Middle frontal gyrus (tissue), 1 donor: Measurements from ENCODE around the gene RPUSD3.

Experiments used
- DNase-seq: peaks from one replicate; pipeline ENCODE4 v3.0.0-alpha.2; 2015; ENCODE audit warnings: low spot score; ENCODE audit errors: extremely low spot score

The RPUSD3 gene

DNA sequence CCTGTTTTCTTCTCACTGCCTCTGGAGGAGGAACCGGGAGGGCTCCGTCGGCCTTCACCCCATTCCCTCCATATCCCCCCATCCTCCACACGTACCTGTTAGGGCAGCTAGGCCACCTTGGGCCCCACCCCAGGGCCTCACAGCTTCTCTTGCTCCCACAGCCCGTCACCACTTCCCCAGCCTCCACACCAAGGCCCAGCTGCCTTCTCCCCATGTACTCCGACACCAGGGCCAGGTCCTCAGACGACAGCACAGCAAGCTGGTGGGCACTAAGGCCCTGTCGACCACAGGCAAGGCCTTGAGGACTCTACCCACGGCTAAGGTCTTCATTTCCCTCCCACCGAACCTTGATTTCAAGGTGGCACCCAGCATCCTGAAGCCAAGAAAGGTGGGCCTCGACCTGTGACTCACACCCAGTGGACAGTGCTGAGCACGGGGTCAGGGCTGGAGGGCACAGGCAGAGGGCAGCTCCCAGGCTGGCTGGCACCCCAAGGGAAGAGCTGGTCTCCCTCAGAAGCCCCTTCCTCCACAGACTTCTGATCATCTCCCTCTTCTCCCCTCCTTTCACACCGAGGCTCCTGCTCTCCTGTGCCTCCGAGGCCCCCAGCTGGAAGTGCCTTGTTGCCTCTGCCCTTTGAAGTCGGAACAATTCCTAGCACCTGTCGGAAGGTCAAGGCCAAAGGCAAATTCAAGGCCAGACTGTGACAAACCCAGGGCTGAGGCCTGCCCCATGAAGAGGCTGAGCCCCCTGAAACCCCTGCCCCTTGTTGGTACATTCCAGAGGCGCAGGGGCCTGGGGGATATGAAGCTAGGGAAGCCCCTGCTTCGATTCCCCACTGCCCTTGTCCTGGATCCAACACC is 9.1 kb downstream of the RPUSD3 start:
- no peak for DNase-seq

GRCh38 chr3:9833078-9833477 is 10.7 kb downstream of the RPUSD3 start:
- no peak for DNase-seq

GRCh38 chr3:9831253-9831652 is 12.6 kb downstream of the RPUSD3 start:
- no peak for DNase-seq

DNA sequence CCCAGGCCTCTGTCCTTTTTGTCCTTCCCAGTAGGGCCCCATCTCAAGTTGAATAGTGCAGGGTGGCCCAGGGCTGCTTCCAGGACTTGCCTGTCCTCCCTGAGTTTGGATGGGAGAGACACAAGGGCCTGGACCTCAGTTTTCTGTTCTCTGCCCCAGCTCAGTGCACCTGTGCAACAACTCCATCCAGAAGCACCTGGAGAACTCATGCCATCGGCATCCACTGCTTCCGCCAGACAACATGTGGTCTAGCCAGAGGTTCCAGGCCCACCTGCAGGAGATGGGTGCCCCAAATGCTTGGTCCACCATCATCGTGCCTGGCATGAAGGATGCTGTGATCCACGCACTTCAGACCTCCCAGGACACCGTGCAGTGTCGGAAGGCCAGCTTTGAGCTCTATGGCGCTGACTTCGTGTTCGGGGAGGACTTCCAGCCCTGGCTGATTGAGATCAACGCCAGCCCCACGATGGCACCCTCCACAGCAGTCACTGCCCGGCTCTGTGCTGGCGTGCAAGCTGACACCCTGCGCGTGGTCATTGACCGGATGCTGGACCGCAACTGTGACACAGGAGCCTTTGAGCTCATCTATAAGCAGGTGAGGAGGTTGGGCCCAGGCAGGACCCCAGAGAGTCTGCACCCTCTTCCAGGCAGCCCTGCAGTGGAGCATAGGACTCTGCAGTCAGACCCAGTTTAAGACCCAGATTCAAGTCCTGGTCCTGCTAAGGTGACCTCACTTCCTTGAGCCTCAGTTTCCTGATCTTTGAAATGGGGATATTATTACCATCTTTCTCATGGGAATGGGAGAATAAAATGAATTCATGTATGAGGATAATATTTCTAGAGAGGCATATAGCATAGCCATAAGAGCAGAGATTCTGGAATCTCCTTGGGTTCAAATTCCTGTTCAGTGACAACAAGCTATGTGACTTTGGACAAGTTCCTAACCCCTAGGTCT is 14.7 kb downstream of the RPUSD3 start:
- DNase-seq: no peak

DNA sequence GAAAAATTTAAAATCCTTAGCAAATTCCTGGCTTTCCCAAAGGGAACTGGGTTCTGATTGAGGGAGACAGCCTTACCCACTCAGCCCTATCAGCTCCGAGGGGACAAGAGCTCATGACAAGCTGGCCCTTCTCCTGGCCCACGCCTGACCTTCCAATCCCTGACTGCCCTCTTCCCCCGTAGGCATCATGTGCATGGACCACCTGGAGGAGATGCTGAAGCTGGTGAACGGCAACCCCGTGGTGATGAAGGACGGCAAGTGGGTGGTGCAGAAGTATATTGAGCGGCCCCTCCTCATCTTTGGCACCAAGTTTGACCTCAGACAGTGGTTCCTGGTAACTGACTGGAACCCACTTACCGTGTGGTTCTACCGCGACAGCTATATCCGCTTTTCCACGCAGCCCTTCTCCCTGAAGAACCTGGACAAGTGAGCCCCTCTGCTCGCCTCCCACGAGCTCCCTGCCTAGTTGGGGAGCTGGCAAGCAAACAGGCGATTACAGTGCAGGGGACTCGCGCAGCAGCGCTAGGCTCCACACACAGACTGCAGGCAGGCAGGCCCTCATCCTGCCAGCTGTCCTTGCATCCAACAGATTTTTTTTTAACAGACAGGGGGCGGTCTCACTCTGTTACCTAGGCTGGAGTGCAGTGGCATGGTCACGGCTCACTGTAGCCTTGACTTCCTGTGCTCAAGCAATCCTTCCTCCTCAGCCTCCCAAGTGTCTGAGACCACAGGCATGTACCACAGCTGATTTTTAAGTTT is 16.8 kb downstream of the RPUSD3 start:
- DNase-seq: no peak

- no peak for DNase-seq
These were observed 18.3 kb downstream of the RPUSD3 start for GRCh38 chr3:9825451-9826040.

- DNase-seq: no peak
These were observed 22.9 kb downstream of the RPUSD3 start for GRCh38 chr3:9820946-9821345.

DNA sequence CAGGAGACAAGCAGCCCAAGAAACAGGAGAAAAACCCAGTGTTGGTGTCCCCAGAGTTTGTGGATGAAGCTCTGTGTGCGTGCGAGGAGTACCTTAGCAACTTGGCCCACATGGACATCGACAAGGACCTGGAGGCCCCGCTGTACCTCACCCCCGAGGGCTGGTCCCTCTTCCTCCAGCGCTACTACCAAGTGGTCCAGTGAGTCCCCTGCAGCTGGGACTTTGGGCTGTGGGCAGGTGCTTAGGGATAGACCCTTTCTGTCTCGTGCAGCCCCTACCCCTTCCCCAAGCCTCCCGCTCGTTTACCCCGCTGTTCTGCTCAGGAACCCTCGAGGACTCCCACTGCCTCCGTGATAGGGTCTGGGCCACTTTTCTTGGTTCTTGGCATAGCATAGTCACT is 23.3 kb downstream of the RPUSD3 start:
- no peak for DNase-seq

DNA sequence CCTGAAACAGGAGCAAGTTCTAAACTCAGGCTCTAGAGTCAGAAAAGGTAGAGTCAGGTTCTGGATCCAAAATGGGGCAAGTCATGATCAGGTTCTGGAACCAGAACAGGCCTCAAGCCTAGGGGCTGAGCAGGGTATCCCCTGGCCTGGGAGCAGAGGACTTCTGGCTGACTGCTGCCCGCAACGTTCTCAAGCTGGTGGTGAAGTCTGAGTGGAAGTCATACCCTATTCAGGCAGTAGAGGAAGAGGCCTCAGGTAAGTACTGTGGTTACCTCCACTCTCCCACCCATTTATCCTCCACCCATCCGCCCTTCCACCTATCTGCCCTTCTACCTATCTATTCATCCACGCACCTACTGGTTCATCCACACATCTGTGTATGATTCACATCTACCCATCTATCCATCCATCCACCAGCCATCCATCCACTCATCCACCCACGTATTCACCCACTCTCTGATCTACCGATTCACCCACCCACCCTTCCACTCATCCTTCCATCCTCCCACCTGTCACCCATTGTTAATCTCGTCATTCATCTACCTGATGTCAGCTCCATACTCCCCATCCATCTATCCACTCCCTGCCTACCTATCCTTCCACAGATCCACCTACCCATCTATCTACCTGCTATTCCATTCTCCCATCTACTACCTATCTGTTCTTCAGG is 25.0 kb downstream of the RPUSD3 start:
- DNase-seq: no peak

DNA sequence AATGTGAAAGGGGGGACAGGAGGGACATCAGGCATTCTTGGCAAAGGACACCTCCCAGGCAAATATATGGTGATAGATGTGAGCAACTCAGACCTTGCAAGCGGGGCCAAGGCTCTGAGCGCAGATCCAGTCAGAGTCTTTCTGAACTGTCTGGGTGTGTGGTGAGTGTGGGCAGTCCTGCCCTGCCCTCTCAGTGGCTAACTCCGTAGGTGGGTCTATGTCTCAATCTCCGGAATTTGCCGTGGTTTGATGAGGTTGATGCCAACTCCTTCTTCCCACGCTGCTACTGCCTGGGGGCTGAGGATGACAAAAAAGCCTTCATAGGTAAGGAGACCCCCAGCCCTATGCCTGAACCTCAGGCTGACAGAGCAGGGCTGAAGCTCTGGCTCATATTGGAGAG is 26.4 kb downstream of the RPUSD3 start:
- DNase-seq: no peak

GRCh38 chr3:9815986-9816385 is 27.8 kb downstream of the RPUSD3 start:
- no peak for DNase-seq

GRCh38 chr3:9812870-9813483 is 30.8 kb downstream of the RPUSD3 start:
- no peak for DNase-seq

GRCh38 chr3:9810846-9811245 is 33.0 kb downstream of the RPUSD3 start:
- DNase-seq: no peak

DNA sequence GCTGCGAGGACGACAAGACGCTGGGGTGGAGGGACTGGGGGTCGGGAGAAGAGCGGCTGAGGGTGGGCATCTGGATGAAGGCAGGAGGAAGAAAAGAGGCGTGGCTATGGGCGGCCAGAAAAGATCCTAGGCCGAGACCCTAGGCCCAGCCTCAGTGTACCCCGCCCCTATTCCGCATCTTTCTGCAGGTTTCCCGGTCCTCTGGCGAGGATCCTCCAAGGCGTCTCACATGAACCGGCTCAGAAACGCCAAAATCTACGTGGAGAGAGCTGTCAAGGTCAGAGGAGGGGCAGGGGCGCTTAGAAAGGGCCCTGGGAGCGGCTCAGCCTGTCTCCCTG is 33.4 kb downstream of the RPUSD3 start:
- no peak for DNase-seq

DNA sequence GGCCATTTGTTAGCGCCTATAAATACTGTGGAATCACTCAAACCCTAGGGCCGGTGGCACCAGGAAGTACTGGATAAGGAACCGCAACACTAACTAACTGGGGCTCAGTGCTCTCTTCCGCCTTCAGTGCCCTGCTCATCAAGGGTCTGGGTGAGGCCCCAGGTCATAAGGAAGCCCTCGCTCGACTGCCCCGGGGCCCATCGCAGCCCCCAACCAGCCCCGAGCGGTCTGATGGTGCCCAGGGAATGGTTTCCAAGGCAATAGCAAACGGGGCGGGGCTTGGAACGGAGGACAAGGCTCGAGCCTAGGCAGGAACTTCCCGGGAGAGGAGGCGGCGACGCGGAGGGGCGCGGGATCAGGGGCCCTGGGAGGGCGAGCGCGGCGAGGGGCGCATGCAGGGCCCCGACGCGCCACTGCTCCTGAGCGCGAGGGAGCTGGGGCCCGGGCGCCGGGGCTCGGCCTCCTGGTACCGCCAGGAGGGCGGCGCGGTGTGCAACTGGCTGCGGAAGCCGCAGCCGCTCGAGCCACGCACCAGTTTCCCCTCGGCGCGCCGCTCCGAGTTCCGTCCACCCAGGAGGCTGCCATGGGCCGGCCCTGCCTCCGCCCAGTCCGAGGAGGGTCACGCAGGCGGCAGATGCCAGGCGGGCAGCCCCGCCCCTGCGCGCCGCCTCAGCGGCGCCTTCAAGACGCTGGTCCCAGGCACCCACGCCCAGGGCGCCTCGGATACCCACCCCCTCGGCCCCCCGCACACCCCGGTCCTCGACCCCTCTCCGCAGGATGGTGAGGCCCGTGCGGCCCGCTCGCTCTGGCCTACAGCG is 34.0 kb downstream of the RPUSD3 start, which contains the start of gene TTLL3:
Gene TTLL3, plus strand, starts transcription at position 648 of the 818 bp plus-strand sequence. CDS start 400 bp downstream, outside the sequence.
- DNase-seq: no peak

- no peak for DNase-seq
These were observed 34.6 kb downstream of the RPUSD3 start for GRCh38 chr3:9809239-9809614.

DNA sequence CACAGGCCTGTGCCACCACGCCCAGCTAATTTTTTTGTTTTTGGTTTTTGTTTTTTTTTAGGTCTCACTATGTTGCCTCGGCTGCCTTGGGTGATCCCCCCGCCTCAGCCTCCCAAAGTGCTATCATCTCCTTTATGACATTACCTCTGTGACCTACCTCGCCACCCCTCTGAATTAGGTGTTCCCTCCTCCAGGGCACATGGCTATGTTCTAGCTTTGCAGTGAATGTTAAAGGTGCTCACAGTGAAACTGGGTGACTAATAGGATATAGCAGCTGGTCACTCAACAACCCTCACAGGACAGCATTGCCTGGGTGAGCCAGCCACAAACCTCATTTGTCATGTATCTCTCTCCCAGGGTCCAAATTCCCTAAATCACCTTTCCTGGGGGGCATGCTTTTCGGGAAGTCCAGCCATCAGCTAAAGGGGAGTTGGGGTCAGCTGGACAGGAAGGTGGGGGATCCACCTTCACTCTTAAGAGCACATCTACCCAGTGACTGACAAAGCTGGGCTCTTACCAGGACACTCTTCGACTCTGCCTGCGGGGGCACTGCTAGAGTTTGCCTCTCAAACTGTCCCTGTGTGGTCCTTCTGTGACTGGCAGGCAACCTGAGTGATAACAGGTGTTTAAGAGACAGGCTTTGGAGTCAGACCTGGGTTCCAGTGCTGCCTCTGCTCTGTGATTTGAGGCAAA is 35.3 kb downstream of the RPUSD3 start:
- no peak for DNase-seq

- DNase-seq: no peak
These were observed 35.8 kb downstream of the RPUSD3 start for GRCh38 chr3:9807981-9808344.
